ENCODE results near the gene LRMDA.

GRCh38 chr10:75738924-75739323 lies 307.5 kb downstream of the LRMDA start:
- TF ChIP-seq CTCF (IDR thresholded peaks at IDR 0.05; ENCODE audit: borderline replicate concordance, extremely low read depth, low read length, poor library complexity, severe bottlenecking) (no peak), EZH2 (IDR thresholded peaks at IDR 0.05; ENCODE audit: borderline replicate concordance, low read depth, low read length, severe bottlenecking) (no peak)

All from DND-41 (cell line).